ENCODE data around the gene GNG11. TPM values are rescaled to one million over a fixed set of nuclear protein-coding genes. Genes with fewer than 3 reads are reported as not detected.

GNG11 gene
- total RNA-seq, 2 experiments from 2014 or later: not detected

GRCh38 chr7:93944673-93945072 is 23.1 kb downstream of the GNG11 start:
- POLR2A ChIA-PET: no interaction called here
- DNase-seq (no peak), ATAC-seq (ENCODE audit: low read depth) (no peak)
- Mint-ChIP-seq H3K9me3 (no peaks in the 10 kb centered on the region), H3K4me3 (no peak overlapping the region), H3K4me1 (no peaks in the 10 kb centered on the region), H3K36me3 (no peaks in the 10 kb centered on the region), H3K27me3 (peaks cover 10% of the 10 kb centered on the region), H3K27ac (no peak overlapping the region)

GRCh38 chr7:93945083-93945482 is 23.5 kb downstream of the GNG11 start:
- ATAC-seq (ENCODE audit: low read depth) (no peak), DNase-seq (no peak)
- H3K27me3 Mint-ChIP-seq: peaks cover 6% of the 10 kb centered on the region
- H3K9me3 Mint-ChIP-seq: no peaks in the 10 kb centered on the region
- no peaks in the 10 kb centered on the region for H3K36me3 Mint-ChIP-seq
- H3K4me1 Mint-ChIP-seq: no peaks in the 10 kb centered on the region
- no peak overlapping the region for H3K27ac Mint-ChIP-seq
- no peak overlapping the region for H3K4me3 Mint-ChIP-seq
- POLR2A ChIA-PET: no interaction called here

- DNase-seq: no peak
- H3K9me3 Mint-ChIP-seq: no peaks in the 10 kb centered on the region
- H3K4me1 Mint-ChIP-seq: no peaks in the 10 kb centered on the region
- H3K36me3 Mint-ChIP-seq: no peaks in the 10 kb centered on the region
- POLR2A ChIA-PET: no interaction called here
- H3K4me3 Mint-ChIP-seq: no peak overlapping the region
- H3K27ac Mint-ChIP-seq: no peak overlapping the region
- no peak for ATAC-seq (ENCODE audit: low read depth)
- H3K27me3 Mint-ChIP-seq: peaks cover 1% of the 10 kb centered on the region
Measured at GRCh38 chr7:93945756-93946535, 24.4 kb downstream of the GNG11 start.

GRCh38 chr7:93948106-93948505 is 26.6 kb downstream of the GNG11 start:
- DNase-seq (no peak), ATAC-seq (ENCODE audit: low read depth) (no peak)
- no peaks in the 10 kb centered on the region for H3K36me3 Mint-ChIP-seq
- no peak overlapping the region for H3K4me3 Mint-ChIP-seq
- POLR2A ChIA-PET: no interaction called here
- H3K4me1 Mint-ChIP-seq: no peaks in the 10 kb centered on the region
- H3K9me3 Mint-ChIP-seq: no peaks in the 10 kb centered on the region
- H3K27me3 Mint-ChIP-seq: no peaks in the 10 kb centered on the region
- H3K27ac Mint-ChIP-seq: no peak overlapping the region

GRCh38 chr7:93948873-93949272 is 27.3 kb downstream of the GNG11 start:
- ATAC-seq (ENCODE audit: low read depth): no peak
- Mint-ChIP-seq H3K4me1 (no peaks in the 10 kb centered on the region), H3K36me3 (no peaks in the 10 kb centered on the region), H3K9me3 (no peaks in the 10 kb centered on the region), H3K27ac (no peak overlapping the region), H3K27me3 (no peaks in the 10 kb centered on the region), H3K4me3 (no peak overlapping the region)
- no peak for DNase-seq
- POLR2A ChIA-PET: no interaction called here

GRCh38 chr7:93949423-93949822 is 27.9 kb downstream of the GNG11 start:
- no peaks in the 10 kb centered on the region for H3K4me1 Mint-ChIP-seq
- no peak for ATAC-seq (ENCODE audit: low read depth)
- POLR2A ChIA-PET: no interaction called here

GRCh38 chr7:93955304-93955703 is 33.8 kb downstream of the GNG11 start:
- ATAC-seq (ENCODE audit: low read depth): no peak
- Mint-ChIP-seq H3K4me1 (no peaks in the 10 kb centered on the region), H3K27ac (no peak overlapping the region), H3K36me3 (no peaks in the 10 kb centered on the region), H3K27me3 (no peaks in the 10 kb centered on the region), H3K4me3 (no peak overlapping the region), H3K9me3 (no peaks in the 10 kb centered on the region)
- POLR2A ChIA-PET: no interaction called here
- no peak for DNase-seq

More at GRCh38 chr7:93949423-93949822, 27.9 kb downstream of the GNG11 start:
- Mint-ChIP-seq H3K27me3 (no peaks in the 10 kb centered on the region), H3K9me3 (no peaks in the 10 kb centered on the region), H3K4me3 (no peak overlapping the region), H3K36me3 (no peaks in the 10 kb centered on the region), H3K27ac (no peak overlapping the region)
- no peak for DNase-seq

GRCh38 chr7:93957767-93958166 is 36.2 kb downstream of the GNG11 start:
- DNase-seq (no peak), ATAC-seq (ENCODE audit: low read depth) (no peak)
- Mint-ChIP-seq H3K27me3 (no peaks in the 10 kb centered on the region), H3K4me3 (no peak overlapping the region), H3K9me3 (no peaks in the 10 kb centered on the region), H3K36me3 (no peaks in the 10 kb centered on the region), H3K27ac (no peak overlapping the region), H3K4me1 (no peaks in the 10 kb centered on the region)
- POLR2A ChIA-PET: no interaction called here

GRCh38 chr7:93958216-93958615 is 36.7 kb downstream of the GNG11 start:
- no peak overlapping the region for H3K27ac Mint-ChIP-seq
- no peaks in the 10 kb centered on the region for H3K36me3 Mint-ChIP-seq
- no peaks in the 10 kb centered on the region for H3K4me1 Mint-ChIP-seq

GRCh38 chr7:93958651-93959050 is 37.1 kb downstream of the GNG11 start:
- POLR2A ChIA-PET: no interaction called here
- H3K36me3 Mint-ChIP-seq: no peaks in the 10 kb centered on the region
- DNase-seq (no peak), ATAC-seq (ENCODE audit: low read depth) (no peak)
- H3K4me3 Mint-ChIP-seq: no peak overlapping the region
- no peaks in the 10 kb centered on the region for H3K4me1 Mint-ChIP-seq
- no peaks in the 10 kb centered on the region for H3K27me3 Mint-ChIP-seq
- H3K27ac Mint-ChIP-seq: no peak overlapping the region
- H3K9me3 Mint-ChIP-seq: no peaks in the 10 kb centered on the region

More at GRCh38 chr7:93958216-93958615, 36.7 kb downstream of the GNG11 start:
- H3K27me3 Mint-ChIP-seq: no peaks in the 10 kb centered on the region
- no peaks in the 10 kb centered on the region for H3K9me3 Mint-ChIP-seq
- POLR2A ChIA-PET: no interaction called here
- H3K4me3 Mint-ChIP-seq: no peak overlapping the region
- no peak for DNase-seq
- no peak for ATAC-seq (ENCODE audit: low read depth)

- no peak overlapping the region for H3K27ac Mint-ChIP-seq
- H3K4me3 Mint-ChIP-seq: no peak overlapping the region
Measured at GRCh38 chr7:93960986-93961385, 39.5 kb downstream of the GNG11 start.

GRCh38 chr7:93964262-93964661 is 42.7 kb downstream of the GNG11 start:
- no peak overlapping the region for H3K4me3 Mint-ChIP-seq
- no peaks in the 10 kb centered on the region for H3K27me3 Mint-ChIP-seq
- H3K9me3 Mint-ChIP-seq: no peaks in the 10 kb centered on the region
- ATAC-seq (ENCODE audit: low read depth): no peak
- DNase-seq: no peak
- no peak overlapping the region for H3K27ac Mint-ChIP-seq
- POLR2A ChIA-PET: no interaction called here
- no peaks in the 10 kb centered on the region for H3K4me1 Mint-ChIP-seq
- no peaks in the 10 kb centered on the region for H3K36me3 Mint-ChIP-seq

More at GRCh38 chr7:93960986-93961385, 39.5 kb downstream of the GNG11 start:
- no peaks in the 10 kb centered on the region for H3K36me3 Mint-ChIP-seq
- H3K27me3 Mint-ChIP-seq: no peaks in the 10 kb centered on the region
- no peak for ATAC-seq (ENCODE audit: low read depth)
- H3K9me3 Mint-ChIP-seq: no peaks in the 10 kb centered on the region
- no peak for DNase-seq
- no peaks in the 10 kb centered on the region for H3K4me1 Mint-ChIP-seq
- POLR2A ChIA-PET: no interaction called here

GRCh38 chr7:93964813-93965212 is 43.3 kb downstream of the GNG11 start:
- Mint-ChIP-seq H3K36me3 (no peaks in the 10 kb centered on the region), H3K4me3 (no peak overlapping the region), H3K9me3 (no peaks in the 10 kb centered on the region), H3K27me3 (no peaks in the 10 kb centered on the region), H3K4me1 (no peaks in the 10 kb centered on the region), H3K27ac (no peak overlapping the region)
- no peak for DNase-seq
- POLR2A ChIA-PET: no interaction called here
- ATAC-seq (ENCODE audit: low read depth): no peak

GRCh38 chr7:93968911-93969620 is 47.5 kb downstream of the GNG11 start:
- no peak for ATAC-seq (ENCODE audit: low read depth)
- POLR2A ChIA-PET: no interaction called here
- Mint-ChIP-seq H3K9me3 (no peaks in the 10 kb centered on the region), H3K4me1 (no peaks in the 10 kb centered on the region), H3K4me3 (no peak overlapping the region), H3K27me3 (no peaks in the 10 kb centered on the region), H3K27ac (no peak overlapping the region), H3K36me3 (no peaks in the 10 kb centered on the region)
- DNase-seq: no peak
